ENCODE results near the gene CBFB. TPM values are rescaled to one million over a fixed set of nuclear protein-coding genes. Genes with fewer than 3 reads are reported as not detected.

CBFB gene
- total and polyA plus RNA-seq, 2 experiments from 2014 or later, result 26.1 to 26.9 TPM

GRCh38 chr16:67086822-67087221, 57.9 kb downstream of the CBFB start:
- Mint-ChIP-seq H3K36me3 (ENCODE audit: low read depth) (no peaks in the 10 kb centered on the region), H3K4me3 (no peak overlapping the region), H3K9me3 (no peaks in the 10 kb centered on the region), H3K4me1 (no peaks in the 10 kb centered on the region), H3K27me3 (ENCODE audit: insufficient read depth, low read depth, poor library complexity) (no peaks in the 10 kb centered on the region), H3K27ac (no peak overlapping the region)
- Histone ChIP-seq H2AFZ (no peak overlapping the region), H3K27me3 (ENCODE audit: insufficient read depth) (no peaks in the 10 kb centered on the region), H3F3A (replicated peaks; ENCODE audit: low read depth) (no peaks in the 10 kb centered on the region), H3K4me3 (no peak overlapping the region), H3K9me2 (ENCODE audit: insufficient read depth) (no peaks in the 10 kb centered on the region), H3K4me2 (no peak overlapping the region), H3K4me1 (ENCODE audit: insufficient read depth) (no peaks in the 10 kb centered on the region), H3K79me2 (replicated peaks; ENCODE audit: insufficient read depth) (no peaks in the 10 kb centered on the region), H3K27ac (ENCODE audit: low read depth) (no peak overlapping the region), H4K20me1 (replicated peaks; ENCODE audit: insufficient read depth) (no peaks in the 10 kb centered on the region), H3K36me3 (ENCODE audit: insufficient read depth) (no peaks in the 10 kb centered on the region; the same call in 1 of the 2 replicates)
- ATAC-seq (no peak), DNase-seq (ENCODE audit: low spot score) (no peak)
- TF ChIP-seq EZH2phosphoT487 (IDR thresholded peaks at IDR 0.05; ENCODE audit: unreplicated experiment) (no peak), ZNF114 (CRISPR knock-in tag; IDR thresholded peaks at IDR 0.05) (no peak), NANOG (IDR thresholded peaks at IDR 0.05; ENCODE audit: borderline replicate concordance) (no peak), ZNF462 (CRISPR knock-in tag; IDR thresholded peaks at IDR 0.05) (no peak), EZH2 (IDR thresholded peaks at IDR 0.05; ENCODE audit: low read depth, unreplicated experiment) (no peak)

- H3K4me1 ChIP-seq (ENCODE audit: insufficient read depth), result no peaks in the 10 kb centered on the region
- DNase-seq (ENCODE audit: low spot score) (no peak), ATAC-seq (no peak)
- no peak overlapping the region for H2AFZ ChIP-seq
- H3K4me3 ChIP-seq, result no peak overlapping the region
- Mint-ChIP-seq H3K4me1 (no peaks in the 10 kb centered on the region), H3K27me3 (ENCODE audit: insufficient read depth, low read depth, poor library complexity) (no peaks in the 10 kb centered on the region), H3K36me3 (ENCODE audit: low read depth) (no peaks in the 10 kb centered on the region), H3K27ac (no peak overlapping the region), H3K9me3 (no peaks in the 10 kb centered on the region), H3K4me3 (no peak overlapping the region)
- no peaks in the 10 kb centered on the region for H3K27me3 ChIP-seq (ENCODE audit: insufficient read depth)
- no peaks in the 10 kb centered on the region; the same call in 1 of the 2 replicates for H3K36me3 ChIP-seq (ENCODE audit: insufficient read depth)
- no peak overlapping the region for H3K27ac ChIP-seq (ENCODE audit: low read depth)
- H3K4me2 ChIP-seq, result no peak overlapping the region
- no peaks in the 10 kb centered on the region for H3K79me2 ChIP-seq (replicated peaks; ENCODE audit: insufficient read depth)
- H3K9me2 ChIP-seq (ENCODE audit: insufficient read depth), result no peaks in the 10 kb centered on the region
- H3F3A ChIP-seq (replicated peaks; ENCODE audit: low read depth), result no peaks in the 10 kb centered on the region
- H4K20me1 ChIP-seq (replicated peaks; ENCODE audit: insufficient read depth), result no peaks in the 10 kb centered on the region
- no peak for TF ChIP-seq CTCF (conservative IDR thresholded peaks at IDR 0.05; ENCODE audit: low read depth in 2 of 2)
- no peak for TF ChIP-seq POLR2AphosphoS5 (IDR thresholded peaks at IDR 0.05; ENCODE audit: low read depth)
These were observed 58.3 kb downstream of the CBFB start for GRCh38 chr16:67087291-67087690.

Data from GM23338 (cell line).